ENCODE results near the gene MKRN2OS. TPM values are rescaled to one million over a fixed set of nuclear protein-coding genes. Genes with fewer than 3 reads are reported as not detected.

MKRN2OS gene
- not detected for total RNA-seq
- 0.23 TPM for polyA plus RNA-seq
- long read RNA-seq, donor 1, partial matches to known transcripts, result 0 of 1 reads
- long read RNA-seq, donor 1, other reads (novel, unspliced or antisense), result 1 of 1 reads
- long read RNA-seq, donor 2, result 0 reads
- long read RNA-seq, donor 3, result 0 reads
- long read RNA-seq, donor 4, result 0 reads

DNA sequence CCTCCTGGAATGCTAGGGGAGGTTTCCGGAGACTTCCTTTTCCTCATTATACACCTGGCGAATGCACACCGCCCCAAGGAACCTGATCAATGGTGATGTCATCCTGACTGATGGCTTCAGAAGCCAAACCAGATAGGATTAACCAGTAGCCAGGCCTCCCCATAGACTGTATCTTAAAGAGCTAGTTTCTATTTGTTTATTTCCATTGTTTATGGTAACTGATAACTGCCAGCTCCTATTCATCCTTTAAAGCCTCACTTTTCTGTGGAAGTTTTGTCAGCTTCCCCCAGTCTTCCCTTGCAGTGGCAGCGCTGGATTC lies at the start of gene MKRN2OS:
MKRN2OS (minus strand) TSS at position 27 of the 319 bp plus-strand sequence. CDS start 35 bp downstream, outside the sequence.
- Histone ChIP-seq H3K27ac (ENCODE audit: low read length) (no peak within 1 kb of the TSS), H3K27me3 (ENCODE audit: control insufficient read depth, insufficient read depth) (no peaks in the 10 kb centered on the region), H3K4me3 (ENCODE audit: low read length) (no peak within 1 kb of the TSS), H3K4me1 (ENCODE audit: control insufficient read depth, insufficient read depth, low read length) (no peaks in the 10 kb centered on the region), H3K9me3 (ENCODE audit: control insufficient read depth, low read length) (no peaks in the 10 kb centered on the region)
- WGBS, result 55% methylated on average over 4 of the region's 4 CpGs
- intact Hi-C loops (cut with DNase I), result no loop called here
- ATAC-seq (peak in 1 of 2 donors; percentile 40), DNase-seq (no peak)

GRCh38 chr3:12593473-12593872 lies 48.2 kb upstream of the MKRN2OS start:
- ATAC-seq (no peak), DNase-seq (no peak)
- Histone ChIP-seq H3K9me3 (ENCODE audit: control insufficient read depth, low read length) (no peaks in the 10 kb centered on the region), H3K27ac (ENCODE audit: low read length) (no peak overlapping the region), H3K4me1 (ENCODE audit: control insufficient read depth, insufficient read depth, low read length) (peaks cover 3% of the 10 kb centered on the region), H3K4me3 (ENCODE audit: low read length) (no peak overlapping the region), H3K27me3 (ENCODE audit: control insufficient read depth, insufficient read depth) (no peaks in the 10 kb centered on the region)
- WGBS, result 84% methylated on average over 3 of the region's 3 CpGs
- intact Hi-C loops (cut with DNase I), result no loop called here

- WGBS, result 67% methylated on average over 4 of the region's 4 CpGs
- Histone ChIP-seq H3K4me1 (ENCODE audit: control insufficient read depth, insufficient read depth, low read length) (peaks cover 3% of the 10 kb centered on the region), H3K27me3 (ENCODE audit: control insufficient read depth, insufficient read depth) (no peaks in the 10 kb centered on the region), H3K9me3 (ENCODE audit: control insufficient read depth, low read length) (no peaks in the 10 kb centered on the region), H3K27ac (ENCODE audit: low read length) (peak overlapping the region; percentile 75), H3K4me3 (ENCODE audit: low read length) (no peak overlapping the region)
- DNase-seq (no peak), ATAC-seq (peak; percentile 20 to 44)
- intact Hi-C loops (cut with DNase I), result no loop called here
Measured at GRCh38 chr3:12591997-12592715, 46.9 kb upstream of the MKRN2OS start.

DNA sequence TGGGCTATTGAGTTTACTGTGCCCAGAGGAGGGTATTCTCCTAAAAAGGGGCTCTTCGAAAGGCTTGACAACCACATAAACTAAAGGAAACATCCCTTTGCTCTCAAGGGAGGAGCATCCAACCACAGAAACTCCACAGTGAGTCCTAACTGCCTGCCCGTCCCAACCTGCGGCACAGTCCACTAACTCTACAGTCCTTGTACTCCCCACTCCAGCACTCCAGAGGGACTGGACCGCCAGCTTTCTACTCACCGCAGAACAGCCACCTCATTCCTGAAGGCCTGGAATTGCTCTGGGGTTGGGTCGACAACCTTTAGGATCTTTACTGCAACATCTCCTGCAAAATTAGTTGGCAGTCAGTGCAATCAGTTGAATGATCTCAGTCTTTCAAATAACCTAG lies 46.2 kb upstream of the MKRN2OS start:
- Histone ChIP-seq H3K27me3 (ENCODE audit: control insufficient read depth, insufficient read depth) (no peaks in the 10 kb centered on the region), H3K27ac (ENCODE audit: low read length) (peak overlapping the region; percentile 36), H3K4me3 (ENCODE audit: low read length) (no peak overlapping the region), H3K9me3 (ENCODE audit: control insufficient read depth, low read length) (no peaks in the 10 kb centered on the region), H3K4me1 (ENCODE audit: control insufficient read depth, insufficient read depth, low read length) (peaks cover 3% of the 10 kb centered on the region)
- peak in 1 of 2 donors; percentile 5 for ATAC-seq
- intact Hi-C loops (cut with DNase I), result no loop called here
- DNase-seq, result no peak
- 94% methylated on average over 6 of the region's 6 CpGs for WGBS

DNA sequence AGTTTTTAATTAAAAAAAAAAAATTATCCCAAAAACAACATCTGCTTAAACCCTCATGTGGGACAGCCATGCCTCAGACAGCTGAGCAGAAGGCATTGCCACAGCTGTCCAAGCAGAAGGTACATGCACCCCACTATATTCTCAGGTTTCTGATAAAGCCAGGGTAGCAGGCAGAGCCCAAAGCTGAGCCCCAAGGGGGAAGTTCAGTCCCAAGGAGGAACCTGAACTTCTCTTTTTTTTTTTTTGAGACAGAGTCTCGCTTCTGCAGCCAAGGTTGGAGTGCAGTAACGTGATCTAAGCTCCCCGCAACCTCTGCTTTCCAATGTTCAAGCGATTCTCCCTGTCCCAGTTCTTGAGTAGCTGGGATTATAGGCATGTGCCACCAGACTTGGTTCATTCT lies 44.8 kb upstream of the MKRN2OS start:
- peaks cover 3% of the 10 kb centered on the region for H3K4me1 ChIP-seq (ENCODE audit: control insufficient read depth, insufficient read depth, low read length)
- no peaks in the 10 kb centered on the region for H3K9me3 ChIP-seq (ENCODE audit: control insufficient read depth, low read length)
- H3K27ac ChIP-seq (ENCODE audit: low read length), result no peak overlapping the region
- ATAC-seq, result no peak
- no peaks in the 10 kb centered on the region for H3K27me3 ChIP-seq (ENCODE audit: control insufficient read depth, insufficient read depth)
- no peak for DNase-seq
- no peak overlapping the region for H3K4me3 ChIP-seq (ENCODE audit: low read length)
- intact Hi-C loops (cut with DNase I), result no loop called here
- WGBS, result 100% methylated on average over 1 of the region's 4 CpGs

DNA sequence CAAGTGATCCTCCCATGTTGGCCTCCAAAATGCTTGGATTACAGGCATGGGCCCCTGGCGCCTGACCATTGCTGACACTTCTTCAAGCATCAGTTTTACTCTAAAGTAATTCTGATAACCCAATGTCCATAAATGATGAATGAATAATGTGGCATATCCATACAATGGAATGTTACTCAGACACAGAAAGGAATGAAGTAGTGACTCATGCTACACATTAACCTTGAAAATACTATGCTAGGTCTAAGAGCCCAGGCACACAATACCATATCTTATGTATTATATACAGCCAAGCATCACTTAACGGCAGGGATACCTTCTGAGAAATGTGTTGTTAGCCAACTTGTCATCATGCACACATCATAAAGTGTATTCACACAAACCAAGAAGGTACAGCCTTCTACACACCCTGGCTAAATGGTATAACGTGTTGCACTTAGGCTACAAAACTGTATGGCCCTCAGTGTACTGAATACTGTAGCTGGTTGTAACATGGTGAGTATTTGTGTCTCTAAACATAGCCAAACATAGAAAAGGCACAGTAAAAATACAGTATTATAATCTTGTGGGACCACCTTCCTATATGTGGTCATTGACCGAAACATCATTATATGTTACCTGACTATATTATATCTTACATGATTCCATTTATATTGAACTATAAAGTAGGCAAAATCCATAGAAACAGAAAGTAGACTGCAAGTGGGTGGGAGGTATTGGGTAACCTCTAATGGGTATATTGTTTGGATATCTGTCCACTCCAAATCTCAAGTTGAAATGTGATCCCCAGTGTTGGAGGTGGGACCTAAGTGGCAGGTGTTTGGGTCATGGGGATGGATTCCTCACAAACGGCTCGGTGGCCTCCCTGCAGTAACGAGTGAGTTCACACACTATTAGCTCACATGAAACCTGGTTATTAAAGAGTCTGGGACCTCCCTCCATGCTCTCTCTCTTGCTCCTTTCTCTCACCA lies 43.0 kb upstream of the MKRN2OS start:
- Histone ChIP-seq H3K4me3 (ENCODE audit: low read length) (no peak overlapping the region), H3K27ac (ENCODE audit: low read length) (peak overlapping the region; percentile 21), H3K9me3 (ENCODE audit: control insufficient read depth, low read length) (no peaks in the 10 kb centered on the region), H3K4me1 (ENCODE audit: control insufficient read depth, insufficient read depth, low read length) (peaks cover 3% of the 10 kb centered on the region), H3K27me3 (ENCODE audit: control insufficient read depth, insufficient read depth) (no peaks in the 10 kb centered on the region)
- ATAC-seq, result no peak
- 77% methylated on average over 7 of the region's 7 CpGs for WGBS
- DNase-seq, result no peak
- intact Hi-C loops (cut with DNase I), result no loop called here

DNA sequence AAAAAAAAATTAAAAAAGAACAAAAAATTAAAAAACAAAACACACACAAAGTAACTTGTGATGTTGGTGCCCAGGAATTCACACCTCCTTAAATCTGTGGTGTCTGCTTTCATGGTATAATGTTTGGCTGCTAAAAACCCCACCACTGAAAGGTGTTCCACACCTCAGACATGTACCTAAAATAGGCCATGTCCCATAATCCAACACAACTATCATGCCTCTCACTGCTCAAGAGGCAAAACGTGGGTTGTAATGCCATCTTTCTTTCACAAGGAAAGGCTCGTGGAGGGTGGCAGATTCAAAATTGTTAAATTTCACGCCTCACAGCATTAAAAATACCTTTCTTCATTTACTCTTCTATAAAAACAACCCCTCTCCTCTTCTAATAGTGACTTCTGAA lies 41.1 kb upstream of the MKRN2OS start:
- H3K4me3 ChIP-seq (ENCODE audit: low read length), result no peak overlapping the region
- intact Hi-C loops (cut with DNase I), result no loop called here
- H3K27ac ChIP-seq (ENCODE audit: low read length), result no peak overlapping the region
- H3K27me3 ChIP-seq (ENCODE audit: control insufficient read depth, insufficient read depth), result no peaks in the 10 kb centered on the region
- DNase-seq (no peak), ATAC-seq (no peak)
- WGBS, result 72% methylated on average over 3 of the region's 3 CpGs
- H3K9me3 ChIP-seq (ENCODE audit: control insufficient read depth, low read length), result no peaks in the 10 kb centered on the region
- peaks cover 2% of the 10 kb centered on the region for H3K4me1 ChIP-seq (ENCODE audit: control insufficient read depth, insufficient read depth, low read length)

- intact Hi-C loops (cut with DNase I), result no loop called here
- no peak for ATAC-seq
- no peak overlapping the region for H3K4me3 ChIP-seq (ENCODE audit: low read length)
Measured at GRCh38 chr3:12585970-12586369, 40.7 kb upstream of the MKRN2OS start.

GRCh38 chr3:12585181-12585580 lies 39.9 kb upstream of the MKRN2OS start:
- Histone ChIP-seq H3K4me3 (ENCODE audit: low read length) (no peak overlapping the region), H3K27ac (ENCODE audit: low read length) (no peak overlapping the region), H3K9me3 (ENCODE audit: control insufficient read depth, low read length) (no peaks in the 10 kb centered on the region), H3K27me3 (ENCODE audit: control insufficient read depth, insufficient read depth) (no peaks in the 10 kb centered on the region), H3K4me1 (ENCODE audit: control insufficient read depth, insufficient read depth, low read length) (no peaks in the 10 kb centered on the region)
- ATAC-seq, result no peak
- intact Hi-C loops (cut with DNase I), result no loop called here
- WGBS, result 70% methylated on average over 3 of the region's 3 CpGs
- no peak for DNase-seq

More at GRCh38 chr3:12585970-12586369, 40.7 kb upstream of the MKRN2OS start:
- DNase-seq, result no peak
- Histone ChIP-seq H3K27ac (ENCODE audit: low read length) (no peak overlapping the region), H3K27me3 (ENCODE audit: control insufficient read depth, insufficient read depth) (no peaks in the 10 kb centered on the region), H3K9me3 (ENCODE audit: control insufficient read depth, low read length) (no peaks in the 10 kb centered on the region), H3K4me1 (ENCODE audit: control insufficient read depth, insufficient read depth, low read length) (no peaks in the 10 kb centered on the region)
- 68% methylated on average over 5 of the region's 5 CpGs for WGBS

DNA sequence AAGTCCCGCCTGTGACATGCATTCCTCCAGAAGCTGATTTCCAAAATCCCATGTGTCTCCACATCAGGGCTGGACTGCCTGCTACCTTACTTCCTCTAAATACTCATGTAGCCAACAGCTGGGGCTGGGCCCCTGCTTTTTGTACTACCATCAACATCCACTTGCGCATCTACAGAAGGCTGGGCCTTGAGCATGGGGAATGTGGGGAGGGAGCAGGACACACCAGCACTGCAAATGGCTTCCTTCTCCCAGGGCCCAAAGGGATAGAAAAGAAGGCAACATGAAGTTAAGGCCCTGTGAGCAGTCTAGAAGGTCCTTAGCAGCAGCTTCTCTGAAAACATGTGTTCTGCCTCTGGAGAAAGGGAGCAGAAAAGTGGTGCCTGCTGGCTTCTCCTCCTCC lies 38.8 kb upstream of the MKRN2OS start:
- H3K4me1 ChIP-seq (ENCODE audit: control insufficient read depth, insufficient read depth, low read length), result no peaks in the 10 kb centered on the region
- ATAC-seq (no peak), DNase-seq (no peak)
- H3K27ac ChIP-seq (ENCODE audit: low read length), result no peak overlapping the region
- 89% methylated on average over 2 of the region's 2 CpGs for WGBS
- H3K27me3 ChIP-seq (ENCODE audit: control insufficient read depth, insufficient read depth), result no peaks in the 10 kb centered on the region
- no peak overlapping the region for H3K4me3 ChIP-seq (ENCODE audit: low read length)
- intact Hi-C loops (cut with DNase I), result no loop called here
- H3K9me3 ChIP-seq (ENCODE audit: control insufficient read depth, low read length), result no peaks in the 10 kb centered on the region

- no peaks in the 10 kb centered on the region for H3K9me3 ChIP-seq (ENCODE audit: control insufficient read depth, low read length)
- ATAC-seq (no peak), DNase-seq (no peak)
- H3K4me3 ChIP-seq (ENCODE audit: low read length), result no peak overlapping the region
- H3K27me3 ChIP-seq (ENCODE audit: control insufficient read depth, insufficient read depth), result no peaks in the 10 kb centered on the region
- no peak overlapping the region for H3K27ac ChIP-seq (ENCODE audit: low read length)
- H3K4me1 ChIP-seq (ENCODE audit: control insufficient read depth, insufficient read depth, low read length), result no peaks in the 10 kb centered on the region
- intact Hi-C loops (cut with DNase I), result no loop called here
Measured at GRCh38 chr3:12583280-12583679, 38.0 kb upstream of the MKRN2OS start.
